NCI-H82 treated with DMSO at 0.1 percent for 48 hours (cell line): Measurements from ENCODE around the gene HSF2BP.
"Not testable (repeated sequence)": the region's sequence is repeated elsewhere in the genome, so short reads cannot be mapped to it uniquely, and the experiment has no call there.

Source experiments
- DNase-seq: peaks from one replicate; lab custom pipeline; 2025; ENCODE audit not compliant: unreplicated experiment; lab: John Stamatoyannopoulos, UW

Gene HSF2BP

DNA sequence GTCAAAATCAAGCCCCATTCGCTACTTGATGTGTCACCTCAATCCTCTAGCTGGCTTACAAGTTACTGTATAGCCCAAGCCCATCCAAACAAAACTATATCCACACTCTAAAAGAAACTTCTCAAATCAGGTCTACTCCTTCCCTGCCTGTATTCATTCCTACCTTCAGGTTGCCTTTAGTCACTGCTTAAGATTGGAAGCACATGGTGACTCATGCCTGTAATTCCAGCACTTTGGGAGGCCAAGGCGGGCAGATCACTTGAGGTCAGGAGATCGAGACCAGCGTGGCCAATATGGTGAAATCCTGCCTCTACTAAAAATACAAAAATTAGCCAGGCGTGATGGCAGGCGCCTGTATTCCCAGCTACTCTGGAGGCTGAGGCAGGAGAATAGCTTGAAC is 7.4 kb downstream of the HSF2BP start:
- DNase-seq = not testable (repeated sequence)

DNA sequence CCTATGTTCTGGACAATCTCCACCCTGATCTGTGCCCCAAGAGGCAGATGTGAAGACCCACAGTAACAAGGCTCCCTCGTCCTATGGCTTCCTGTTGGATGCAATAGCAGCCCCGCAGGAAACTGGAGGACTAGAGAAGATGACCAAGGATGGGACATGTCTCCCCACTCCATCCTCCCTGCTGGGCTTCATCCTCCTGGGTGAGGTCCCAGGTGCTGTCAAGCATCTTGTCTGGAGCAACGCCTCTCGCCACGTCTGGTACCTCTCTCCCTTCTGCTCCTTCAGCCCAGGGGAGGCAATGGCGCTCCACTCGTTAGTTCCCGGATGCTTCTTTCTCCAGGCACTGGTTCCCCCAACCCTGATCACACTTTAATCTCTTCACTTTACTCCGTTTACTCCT is 11.1 kb downstream of the HSF2BP start:
- no peak for DNase-seq

DNA sequence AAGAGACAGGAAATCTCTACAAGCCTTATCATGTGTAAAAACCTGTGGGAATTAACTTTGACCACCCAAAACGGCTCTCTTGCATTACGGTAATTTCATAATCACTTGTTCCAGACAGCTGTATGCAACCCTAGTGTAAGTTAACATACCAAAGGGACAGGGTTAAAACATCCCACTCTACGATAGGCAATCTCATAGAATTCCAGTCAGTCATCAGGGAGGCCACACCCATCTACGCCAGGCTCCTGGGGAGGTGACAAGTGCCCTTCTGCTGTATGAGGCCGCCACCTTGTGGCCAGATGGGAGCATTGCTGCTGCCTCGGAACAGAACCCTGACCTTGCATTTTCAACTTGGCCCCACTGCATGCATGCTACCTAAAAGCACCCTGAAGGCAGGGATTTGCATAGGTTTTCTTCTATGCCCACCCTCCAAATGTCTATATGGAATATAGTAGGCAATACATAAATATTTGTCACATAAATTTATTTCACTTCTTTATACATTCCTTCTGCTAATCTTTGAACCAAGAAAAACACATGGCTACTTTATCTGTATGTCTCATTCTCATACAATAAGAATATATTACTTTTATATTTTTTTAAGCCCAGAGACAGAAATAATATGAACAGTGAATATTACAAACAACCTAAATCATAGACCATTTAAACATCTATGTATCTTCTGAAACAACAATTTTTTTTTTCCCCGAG is 12.6 kb downstream of the HSF2BP start:
- DNase-seq = peak; percentile 88

DNA sequence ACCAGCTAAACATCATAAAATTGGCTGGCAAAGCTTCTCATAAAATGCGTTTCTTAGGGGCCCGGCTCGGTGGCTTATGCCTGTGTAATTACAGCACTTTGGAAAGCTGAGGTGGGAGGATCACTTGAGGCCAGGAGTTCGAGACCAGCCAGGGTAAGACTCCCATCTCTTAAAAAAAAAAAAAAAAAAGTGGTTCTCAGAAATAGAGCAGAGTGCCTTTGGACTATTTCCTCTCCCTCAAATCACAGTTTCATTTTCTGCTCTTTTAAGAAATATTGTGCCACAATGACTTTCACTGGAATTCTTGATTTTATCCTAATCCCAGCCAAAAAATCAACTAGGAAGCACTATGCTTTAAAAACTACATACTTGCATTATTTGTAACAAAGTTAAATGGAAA is 13.3 kb downstream of the HSF2BP start:
- DNase-seq = no peak

DNA sequence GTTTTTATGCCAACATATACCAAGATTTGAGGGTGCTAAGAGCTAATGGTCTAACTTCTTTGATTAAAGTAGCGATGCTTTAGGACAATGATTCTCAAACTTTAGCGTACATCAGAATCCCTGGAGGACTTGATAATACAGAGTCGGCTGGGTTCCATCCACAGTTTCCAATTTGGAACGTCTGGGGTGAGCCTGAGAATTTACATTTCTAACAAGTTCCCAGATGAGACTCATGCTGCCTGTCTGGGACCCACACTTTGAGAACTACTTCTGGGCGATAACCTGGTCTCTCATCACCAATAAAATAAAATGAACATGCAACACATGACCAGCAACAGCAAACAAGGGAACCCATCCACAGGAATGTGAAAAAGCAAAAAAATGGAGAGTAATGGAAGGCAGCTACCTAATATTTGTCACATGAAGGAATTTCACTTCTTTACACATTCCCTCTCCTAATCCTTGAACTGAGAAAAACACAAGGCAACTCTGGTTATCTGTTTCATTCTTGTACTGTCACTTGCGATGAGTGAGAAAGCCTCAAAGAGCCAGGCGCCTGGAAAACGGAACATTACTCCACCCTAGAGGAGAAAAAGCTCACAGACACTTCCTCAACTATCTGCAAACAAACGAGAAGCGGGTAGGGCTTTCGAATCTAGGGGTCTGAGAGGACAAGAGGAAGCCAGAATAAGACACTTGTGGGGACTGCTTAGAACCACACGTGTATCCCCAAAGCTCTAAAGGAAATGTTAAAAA is 14.0 kb downstream of the HSF2BP start:
- DNase-seq = peak; percentile 11

DNA sequence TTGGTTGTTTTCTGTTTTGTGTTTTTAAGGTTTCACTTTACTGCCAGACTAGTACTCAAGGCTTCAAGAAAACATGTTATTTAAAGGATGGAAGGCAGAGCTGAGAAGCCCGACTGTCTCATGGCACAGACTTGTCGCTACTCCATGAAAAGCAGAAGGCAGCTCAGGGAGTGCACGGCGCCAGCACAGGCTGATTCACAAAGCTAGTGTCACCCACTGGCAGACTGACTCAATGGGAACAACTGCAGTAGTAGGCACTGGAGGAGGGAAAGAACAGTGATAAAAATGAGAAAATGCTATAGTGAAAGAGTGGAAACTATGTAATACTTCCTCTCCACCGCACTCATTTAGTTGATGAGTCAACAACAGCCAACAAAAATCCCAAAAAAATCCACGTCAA is 14.7 kb downstream of the HSF2BP start:
- no peak for DNase-seq

DNA sequence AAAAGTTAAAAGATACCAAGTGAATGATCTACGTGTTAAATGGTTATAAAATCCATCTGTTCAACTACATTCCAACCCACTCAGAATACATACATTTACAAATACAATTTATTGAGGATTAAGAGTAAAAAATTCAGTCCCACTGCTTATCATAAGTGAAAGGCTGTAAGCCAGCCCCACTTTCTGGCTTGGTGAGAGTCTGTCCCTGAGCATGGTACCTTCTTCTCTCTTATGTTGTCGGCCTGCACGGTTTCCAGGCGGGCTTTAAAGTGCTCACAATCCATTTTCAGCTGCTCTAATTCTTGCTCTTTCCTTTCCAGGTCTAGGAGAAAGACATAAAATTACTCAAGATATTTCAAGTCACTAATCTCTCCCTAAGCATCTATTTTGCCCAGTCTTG is 15.2 kb downstream of the HSF2BP start:
- DNase-seq = no peak

DNA sequence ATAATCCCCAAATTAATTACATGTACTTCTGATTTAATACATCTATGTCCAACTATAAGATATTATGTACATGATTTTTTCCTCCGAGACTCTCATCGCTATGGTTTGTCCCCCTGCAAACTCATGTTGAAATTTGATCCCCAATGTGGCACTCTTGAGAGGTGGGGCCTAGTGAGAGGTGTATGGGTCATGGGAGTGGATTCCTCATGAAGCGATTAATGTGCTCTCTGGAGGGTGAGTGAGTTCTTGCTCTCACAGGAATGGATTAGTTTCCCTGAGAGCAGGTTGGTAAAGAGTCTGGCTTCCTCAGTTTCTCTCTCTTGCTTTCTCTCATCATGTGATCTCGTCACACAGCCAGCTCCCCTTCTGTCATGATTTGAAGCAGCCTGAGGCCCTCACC is 16.1 kb downstream of the HSF2BP start:
- no peak for DNase-seq

DNA sequence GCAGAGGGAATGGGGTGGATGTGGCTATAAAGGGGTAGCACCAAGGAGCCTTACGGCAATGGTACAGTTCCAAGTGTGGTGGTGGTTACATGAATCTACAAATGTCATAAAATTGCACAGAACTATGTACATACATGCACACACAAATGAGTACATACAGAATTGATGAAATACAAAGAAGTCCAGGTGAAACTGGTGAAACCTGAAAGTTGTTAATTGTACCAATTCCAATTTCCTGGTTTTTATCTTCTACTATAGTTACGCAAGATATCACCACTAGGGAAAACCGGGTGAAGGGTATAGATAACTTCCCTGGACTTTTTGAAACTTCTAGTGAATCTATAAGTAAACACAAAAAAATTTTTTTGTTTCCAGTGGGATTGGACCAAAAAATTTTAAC is 18.9 kb downstream of the HSF2BP start:
- no peak for DNase-seq

DNA sequence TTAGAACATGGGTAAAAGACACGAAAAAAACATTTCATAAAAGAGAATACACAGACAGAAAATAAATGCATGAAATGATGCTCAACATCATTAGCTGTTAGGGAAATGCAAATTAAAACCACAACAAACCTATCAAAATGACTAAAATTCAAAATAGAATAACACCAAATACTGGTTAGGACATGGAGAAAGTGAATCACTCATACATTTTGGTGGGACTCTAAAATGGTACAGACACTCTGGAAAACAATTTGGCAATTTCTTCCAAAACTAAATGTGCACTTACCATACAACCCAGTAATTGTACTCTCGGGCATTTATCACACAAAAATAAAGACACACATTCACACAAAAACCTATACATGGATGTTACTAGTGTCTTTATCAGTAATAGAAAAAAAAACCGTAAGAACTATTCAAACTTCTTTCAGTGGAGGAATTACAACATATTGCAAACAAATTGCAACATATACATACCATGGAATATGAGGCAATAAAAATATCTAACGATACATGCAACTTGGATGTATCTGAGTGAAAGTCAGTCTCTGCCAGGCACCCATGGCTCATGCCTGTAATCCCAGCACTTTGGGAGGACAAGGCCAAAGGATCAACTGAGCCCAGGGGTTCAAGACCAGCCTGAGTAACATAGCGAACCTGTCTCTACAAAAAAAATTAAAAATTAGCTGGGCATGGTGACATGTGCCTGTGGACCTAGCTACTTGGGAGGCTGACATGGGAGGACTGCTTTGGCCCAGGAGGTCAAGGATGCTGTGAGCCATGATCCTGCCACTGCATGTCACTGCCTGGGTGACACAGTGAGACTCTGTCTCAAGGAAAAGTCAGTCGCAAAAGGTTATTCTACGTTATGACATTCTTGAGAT is 19.6 kb downstream of the HSF2BP start:
- no peak for DNase-seq

DNA sequence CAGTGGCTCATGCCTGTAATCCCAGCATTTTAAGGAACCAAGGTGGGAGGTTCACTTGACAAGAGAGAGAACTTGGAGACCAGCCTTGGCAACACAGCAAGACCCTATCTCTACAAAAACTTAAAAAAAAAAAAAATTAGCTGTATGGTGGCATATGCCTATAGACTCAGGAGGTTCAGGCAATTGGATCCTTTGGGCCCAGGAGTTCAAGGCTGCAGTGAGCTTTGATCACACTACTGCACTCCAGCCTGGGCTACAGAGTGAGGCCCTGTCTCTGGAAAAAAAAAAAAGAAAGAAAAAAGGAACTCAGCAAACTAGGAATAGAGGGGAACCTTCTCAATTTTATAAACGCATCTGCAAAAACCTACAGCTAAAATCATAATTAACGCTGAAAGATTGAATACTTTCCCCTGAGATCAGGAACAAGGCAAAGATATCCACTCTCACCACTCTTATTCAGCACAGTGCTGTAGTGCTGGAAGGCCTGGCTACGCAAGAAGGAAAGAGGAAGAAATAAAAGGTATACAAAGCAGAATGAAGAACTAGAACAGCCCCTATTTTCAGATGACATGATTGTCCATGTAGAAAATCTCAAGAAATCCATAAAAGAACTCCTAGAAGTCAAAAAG is 21.6 kb downstream of the HSF2BP start:
- no peak for DNase-seq

DNA sequence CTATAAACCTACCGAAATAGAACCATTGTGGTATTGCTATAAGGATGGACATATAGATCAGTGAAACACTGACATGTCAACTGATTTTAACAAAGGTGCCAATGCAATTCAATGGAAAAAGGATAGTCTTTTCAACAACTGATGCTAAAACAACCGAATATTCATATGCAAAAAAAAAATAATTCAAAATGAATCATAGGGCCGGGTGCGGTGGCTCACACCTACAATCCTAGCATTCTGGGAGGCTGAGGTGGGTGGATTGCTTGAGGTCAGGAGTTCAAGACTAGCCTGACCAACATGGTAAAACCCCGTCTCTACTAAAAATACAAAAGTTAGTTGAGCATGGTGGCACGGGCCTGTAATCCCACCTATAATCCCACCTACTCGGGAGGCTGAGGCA is 23.9 kb downstream of the HSF2BP start:
- DNase-seq = no peak

DNA sequence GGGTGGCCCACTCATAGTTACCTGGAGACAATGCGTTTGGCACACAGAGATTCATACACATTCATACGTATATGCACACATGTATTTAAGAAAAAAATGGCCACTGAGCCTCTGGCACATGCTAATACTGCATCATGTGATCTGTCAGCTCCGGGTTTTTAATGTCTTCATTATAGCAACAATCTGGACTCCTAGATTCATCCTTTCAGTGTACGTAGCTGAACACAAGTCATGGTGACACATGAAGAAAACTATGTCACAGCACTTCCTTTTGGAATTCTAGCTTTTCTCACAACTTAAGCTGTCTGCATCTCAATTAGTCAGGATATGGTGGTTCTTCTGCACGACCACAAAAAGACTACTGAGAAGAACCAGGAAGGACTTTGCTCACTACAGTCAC is 24.7 kb downstream of the HSF2BP start:
- DNase-seq = no peak

DNA sequence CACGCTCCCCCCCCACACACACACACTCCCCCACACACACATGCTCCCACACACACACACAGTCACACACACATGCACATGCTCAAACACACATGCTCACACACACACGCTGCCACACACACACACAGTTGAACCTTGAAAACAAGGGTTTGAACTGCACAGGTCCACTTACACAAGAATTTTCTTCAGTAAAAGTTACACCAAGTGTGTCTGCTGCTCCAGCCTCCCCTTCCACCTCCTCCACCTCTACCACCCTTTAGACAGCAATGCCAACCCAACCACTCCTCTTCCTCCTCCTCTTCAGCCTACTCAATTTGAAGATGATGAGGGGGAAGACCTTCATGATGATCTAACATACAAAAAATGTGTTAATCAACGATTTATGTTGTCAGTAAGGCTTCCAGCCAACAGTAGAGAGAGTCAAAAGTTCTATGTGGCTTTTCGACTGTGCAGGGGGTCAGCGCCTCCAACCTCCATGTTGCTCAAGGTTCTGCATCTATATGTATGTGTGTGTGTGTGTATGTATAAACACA is 26.8 kb downstream of the HSF2BP start:
- DNase-seq = no peak

DNA sequence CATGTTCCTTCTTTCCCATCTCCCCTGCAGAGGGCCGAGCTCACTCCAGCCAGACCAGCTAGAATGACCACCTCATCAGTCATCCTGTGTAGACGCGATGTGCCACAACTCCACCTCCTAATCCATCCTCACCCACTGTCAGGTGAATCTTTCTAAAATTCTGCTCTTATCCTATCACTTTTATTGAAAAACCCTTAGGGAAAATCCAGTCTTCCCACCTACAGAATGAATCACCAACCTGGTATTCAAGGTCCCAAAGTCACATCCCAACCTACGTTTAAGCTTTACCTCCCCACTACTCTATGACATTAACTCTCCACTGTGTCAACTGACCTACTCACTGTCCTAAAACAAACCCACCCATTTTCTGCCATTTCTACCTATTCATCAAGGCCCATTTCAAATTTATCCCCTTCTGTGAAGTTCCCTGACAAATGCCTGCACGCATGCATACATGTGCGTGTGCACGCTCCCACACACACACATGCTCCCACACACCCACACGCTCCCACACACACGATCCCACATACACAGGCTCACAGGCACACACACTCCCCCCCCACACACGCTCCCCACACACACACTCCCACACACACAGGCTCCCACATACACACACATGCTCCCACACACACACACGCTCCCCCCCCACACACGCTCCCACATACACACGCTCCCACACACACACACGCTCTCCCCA is 27.7 kb downstream of the HSF2BP start:
- no peak for DNase-seq

DNA sequence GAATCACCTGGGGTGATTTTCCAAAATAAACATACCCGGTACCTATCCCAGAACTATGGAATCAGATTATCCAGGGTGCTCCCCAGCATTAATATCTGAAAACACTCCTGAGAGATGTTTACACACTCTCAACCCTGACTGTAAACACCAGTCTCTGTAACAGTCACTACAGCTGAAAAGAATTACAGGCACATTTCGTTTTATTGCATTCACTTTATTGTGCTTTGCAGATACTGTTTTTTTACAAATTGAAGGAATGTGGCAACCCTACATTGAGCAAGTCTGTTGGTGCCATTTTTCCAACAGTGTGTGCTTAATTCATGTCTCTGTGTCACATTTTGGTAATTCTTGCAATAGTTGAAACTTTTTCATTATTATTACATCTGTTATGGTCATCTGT is 31.8 kb downstream of the HSF2BP start:
- DNase-seq = no peak

DNA sequence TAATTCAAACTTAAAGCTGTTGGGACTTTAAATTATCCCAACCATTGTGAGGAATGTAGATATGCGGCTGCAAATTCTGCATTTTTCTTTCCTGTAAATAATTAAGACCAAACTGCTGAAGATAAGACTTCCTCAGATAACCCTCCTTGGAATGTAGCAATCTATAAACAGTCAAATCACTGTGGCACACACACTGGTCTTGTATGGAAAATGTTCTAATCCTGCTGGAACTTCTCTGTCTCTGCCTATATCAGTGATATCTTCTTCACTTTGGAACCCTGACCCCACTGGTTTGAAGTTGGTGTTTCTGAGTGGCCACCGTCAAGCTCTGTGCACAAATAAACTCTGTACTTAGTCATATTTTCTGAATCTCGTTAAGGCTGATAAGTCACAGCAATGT is 32.9 kb downstream of the HSF2BP start:
- no peak for DNase-seq

DNA sequence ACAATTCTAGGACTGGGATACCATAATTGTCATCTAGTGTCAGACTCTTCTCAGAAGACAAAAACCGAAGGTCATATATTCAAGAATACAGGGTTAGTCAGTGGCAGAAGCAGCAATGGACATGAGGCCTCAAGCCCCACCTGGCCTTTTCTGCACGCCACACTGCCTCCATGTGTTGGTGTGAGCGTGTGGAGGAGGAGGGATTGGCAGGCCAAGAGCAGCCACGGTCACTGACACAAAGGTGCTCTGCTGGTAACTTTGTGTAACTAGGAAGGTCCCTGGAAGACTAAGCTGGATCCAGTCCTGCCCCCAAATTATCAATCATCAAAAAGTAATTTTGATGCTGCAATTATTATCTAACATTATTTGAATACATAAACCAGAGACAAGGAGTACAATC is 34.9 kb downstream of the HSF2BP start:
- DNase-seq = no peak

DNA sequence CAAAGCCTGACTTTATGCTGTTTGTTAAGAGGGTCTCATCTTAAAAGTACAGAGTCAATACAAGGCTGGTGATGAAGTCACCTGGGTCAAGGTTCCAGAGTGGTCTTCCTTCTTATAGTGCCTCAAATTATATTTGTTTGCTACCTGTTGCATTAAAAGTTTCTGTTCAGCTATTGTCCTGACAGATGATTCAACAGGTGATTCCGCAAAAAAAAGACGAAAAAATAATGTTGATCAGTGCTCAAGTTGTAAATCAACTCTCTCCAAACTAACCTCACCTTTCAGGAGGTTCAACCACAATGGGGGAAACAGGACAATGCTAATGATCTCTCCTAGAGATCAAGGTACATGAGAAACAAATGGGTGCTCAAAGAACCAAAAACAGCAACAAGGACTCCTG is 35.7 kb downstream of the HSF2BP start:
- no peak for DNase-seq

DNA sequence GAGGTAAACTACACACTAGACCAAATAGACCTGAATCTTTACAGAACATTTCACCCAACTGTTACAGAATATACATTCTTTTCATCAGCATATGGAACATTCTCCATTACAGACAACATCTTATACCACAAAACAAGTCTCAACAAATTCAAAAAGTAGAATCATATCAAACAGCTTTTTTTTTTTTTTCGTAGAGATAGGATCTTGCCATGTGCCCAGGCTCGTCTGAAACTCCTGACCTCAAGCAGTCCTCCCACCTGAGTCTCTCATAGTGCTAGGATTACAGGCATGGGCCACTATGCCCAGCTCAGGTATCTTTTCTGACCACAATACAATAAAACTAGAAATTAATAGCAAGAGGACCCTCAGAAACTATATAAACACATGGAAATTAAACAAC is 36.5 kb downstream of the HSF2BP start:
- DNase-seq = no peak

DNA sequence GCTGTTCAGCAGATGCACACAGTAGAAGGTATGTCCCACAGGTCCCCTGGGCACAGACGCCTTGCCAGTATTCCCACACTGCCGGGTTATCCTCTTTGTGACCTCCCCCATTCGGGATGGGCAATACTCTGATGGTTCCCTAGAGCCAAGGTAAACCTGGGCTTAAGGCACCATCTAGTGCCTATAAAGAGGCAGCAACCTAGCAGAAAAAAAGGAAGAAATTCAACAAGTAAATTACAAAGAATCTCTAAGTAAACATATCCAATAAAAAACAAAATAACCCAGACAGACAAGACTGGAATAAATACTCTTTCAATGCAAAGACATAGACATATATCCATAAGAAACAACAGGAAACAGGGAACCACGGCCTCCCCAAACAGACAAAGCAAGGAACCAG is 39.4 kb downstream of the HSF2BP start:
- DNase-seq = no peak
